Mammary epithelial cell (primary cell): Measurements from ENCODE around the gene UBE2J2.

ENCODE experiments used
- EZH2 ChIP-seq: IDR thresholded peaks from 2 replicates; pipeline ENCODE4 v1.6.1; 2012; ENCODE audit warnings: low read length, inconsistent platforms, borderline replicate concordance
- TF ChIP-seq, protein P1 (sequence below), 2 donors: IDR thresholded peaks in 1 of 2; conservative IDR thresholded peaks in 1 of 2; 2 replicates each; pipeline ENCODE4 v1.5.1; 2011 to 2012; ENCODE audit warnings: inconsistent platforms in 2 of 2, low read length in 2 of 2, mild to moderate bottlenecking in 2 of 2, control low read depth in 1 of 2, low read depth in 1 of 2; ENCODE audit not compliant: insufficient read depth in 1 of 2; ENCODE audit errors: extremely low read depth in 1 of 2

DNA sequence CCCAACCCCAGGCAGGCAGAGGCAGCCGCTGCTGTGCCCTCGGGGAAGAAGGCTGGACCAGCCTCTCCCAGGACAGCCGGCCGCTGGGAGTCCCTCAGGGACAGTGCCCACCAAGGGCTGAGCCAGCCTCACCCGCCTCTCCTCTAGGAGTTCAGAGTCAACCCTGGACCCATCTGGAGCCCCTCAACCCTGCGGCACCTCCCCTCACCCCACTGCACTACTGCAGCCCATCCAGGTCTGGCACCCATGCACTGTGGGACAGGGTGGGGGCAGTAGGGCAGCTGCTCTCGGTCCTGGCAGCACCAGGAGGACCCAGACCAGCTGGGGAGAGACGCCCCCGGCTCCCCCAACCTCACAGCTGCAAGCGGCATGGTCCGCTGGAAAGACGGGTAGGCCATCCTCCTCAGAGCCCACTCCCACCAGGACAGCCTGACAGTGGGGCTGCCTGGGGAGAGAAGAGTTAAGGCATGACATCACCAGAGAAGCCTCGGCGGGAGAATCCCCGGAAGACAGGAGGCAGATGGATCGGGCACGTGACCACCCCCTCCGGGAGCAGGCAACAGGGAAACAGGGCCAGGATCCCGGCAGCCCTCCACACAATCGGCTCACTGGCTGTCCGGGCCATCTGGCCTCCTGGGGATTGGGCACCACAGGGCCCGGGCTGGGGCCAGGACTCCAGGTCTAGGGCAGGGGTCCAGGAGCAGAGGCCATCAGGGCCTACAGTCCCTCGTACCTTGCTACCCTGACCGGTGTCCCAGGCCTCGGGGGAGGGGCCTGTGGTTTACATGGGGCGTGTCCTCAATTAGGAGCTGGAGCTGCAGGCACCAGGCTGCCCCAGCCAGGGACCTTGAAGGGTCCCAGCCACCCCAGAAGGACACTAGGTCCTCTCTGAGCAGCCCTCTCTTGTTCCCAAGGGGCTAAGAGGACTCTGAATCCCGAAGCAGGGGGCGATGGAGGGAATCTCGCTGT, 31.0 kb upstream of the UBE2J2 start:
- no peak for TF ChIP-seq EZH2
- TF ChIP-seq, protein P1, sequence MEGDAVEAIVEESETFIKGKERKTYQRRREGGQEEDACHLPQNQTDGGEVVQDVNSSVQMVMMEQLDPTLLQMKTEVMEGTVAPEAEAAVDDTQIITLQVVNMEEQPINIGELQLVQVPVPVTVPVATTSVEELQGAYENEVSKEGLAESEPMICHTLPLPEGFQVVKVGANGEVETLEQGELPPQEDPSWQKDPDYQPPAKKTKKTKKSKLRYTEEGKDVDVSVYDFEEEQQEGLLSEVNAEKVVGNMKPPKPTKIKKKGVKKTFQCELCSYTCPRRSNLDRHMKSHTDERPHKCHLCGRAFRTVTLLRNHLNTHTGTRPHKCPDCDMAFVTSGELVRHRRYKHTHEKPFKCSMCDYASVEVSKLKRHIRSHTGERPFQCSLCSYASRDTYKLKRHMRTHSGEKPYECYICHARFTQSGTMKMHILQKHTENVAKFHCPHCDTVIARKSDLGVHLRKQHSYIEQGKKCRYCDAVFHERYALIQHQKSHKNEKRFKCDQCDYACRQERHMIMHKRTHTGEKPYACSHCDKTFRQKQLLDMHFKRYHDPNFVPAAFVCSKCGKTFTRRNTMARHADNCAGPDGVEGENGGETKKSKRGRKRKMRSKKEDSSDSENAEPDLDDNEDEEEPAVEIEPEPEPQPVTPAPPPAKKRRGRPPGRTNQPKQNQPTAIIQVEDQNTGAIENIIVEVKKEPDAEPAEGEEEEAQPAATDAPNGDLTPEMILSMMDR (conservative IDR thresholded peaks at IDR 0.05 in 1 of 2, IDR thresholded peaks at IDR 0.05 in 1 of 2; ENCODE audit: extremely low read depth in 1 of 2, insufficient read depth in 1 of 2, low read depth in 1 of 2, low read length in 2 of 2): no peak
